DMS 273 treated with DMSO at 0.1 percent for 48 hours (cell line): ENCODE data around the gene PGRMC2.

Experiments
- DNase-seq: peaks from one replicate; lab custom pipeline; 2025; lab: John Stamatoyannopoulos, UW

The PGRMC2 gene, protein sequence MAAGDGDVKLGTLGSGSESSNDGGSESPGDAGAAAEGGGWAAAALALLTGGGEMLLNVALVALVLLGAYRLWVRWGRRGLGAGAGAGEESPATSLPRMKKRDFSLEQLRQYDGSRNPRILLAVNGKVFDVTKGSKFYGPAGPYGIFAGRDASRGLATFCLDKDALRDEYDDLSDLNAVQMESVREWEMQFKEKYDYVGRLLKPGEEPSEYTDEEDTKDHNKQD

DNA sequence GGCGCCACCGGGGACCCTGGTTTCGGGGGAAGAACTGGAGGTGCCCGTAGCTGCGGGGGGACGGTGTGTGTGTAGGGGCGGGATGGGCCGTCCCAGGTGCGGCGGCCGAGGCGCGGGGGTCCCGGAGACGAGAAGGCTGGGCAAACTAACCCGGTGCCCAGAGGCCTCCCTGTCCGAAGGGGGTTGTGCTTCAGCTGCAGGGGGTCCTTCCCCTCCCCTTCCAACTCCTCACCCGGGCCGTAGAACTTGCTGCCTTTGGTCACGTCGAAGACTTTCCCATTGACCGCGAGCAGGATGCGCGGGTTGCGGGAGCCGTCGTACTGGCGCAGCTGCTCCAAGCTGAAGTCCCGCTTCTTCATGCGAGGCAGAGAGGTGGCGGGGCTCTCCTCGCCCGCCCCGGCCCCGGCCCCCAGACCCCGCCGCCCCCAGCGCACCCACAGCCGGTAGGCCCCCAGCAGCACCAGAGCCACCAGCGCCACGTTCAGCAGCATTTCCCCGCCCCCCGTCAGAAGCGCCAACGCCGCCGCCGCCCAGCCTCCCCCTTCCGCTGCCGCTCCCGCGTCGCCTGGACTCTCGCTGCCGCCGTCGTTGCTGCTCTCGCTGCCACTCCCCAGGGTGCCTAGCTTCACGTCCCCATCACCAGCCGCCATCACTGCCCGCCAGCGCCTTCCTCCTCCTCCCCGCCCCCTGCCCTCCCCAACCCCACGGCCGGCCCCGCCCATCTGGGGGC, at the start of gene PGRMC2:
TSS of gene PGRMC2 (minus strand) at position 673 of the 730 bp plus-strand sequence. CDS start at position 650, 23 bp downstream.
- no peak for DNase-seq

DNA sequence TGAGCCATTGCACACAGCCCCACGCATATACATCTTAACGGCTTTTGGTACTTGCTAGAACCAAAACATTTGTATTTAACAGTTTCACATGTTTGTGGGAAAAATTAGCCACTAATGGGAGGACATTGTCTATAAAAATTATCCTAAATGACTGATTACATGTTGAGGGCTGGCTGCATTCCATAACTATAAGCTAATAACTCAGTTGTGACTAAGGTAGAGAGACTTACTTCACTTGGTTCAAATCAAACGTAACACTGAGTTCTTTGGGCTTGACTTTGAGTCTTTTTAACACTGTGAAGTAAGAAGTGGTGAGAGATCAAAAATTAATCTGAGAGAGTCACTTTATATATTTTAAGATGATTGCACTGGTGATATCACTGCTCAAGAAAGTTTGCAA, 47.9 kb upstream of the PGRMC2 start:
- no peak for DNase-seq

DNA sequence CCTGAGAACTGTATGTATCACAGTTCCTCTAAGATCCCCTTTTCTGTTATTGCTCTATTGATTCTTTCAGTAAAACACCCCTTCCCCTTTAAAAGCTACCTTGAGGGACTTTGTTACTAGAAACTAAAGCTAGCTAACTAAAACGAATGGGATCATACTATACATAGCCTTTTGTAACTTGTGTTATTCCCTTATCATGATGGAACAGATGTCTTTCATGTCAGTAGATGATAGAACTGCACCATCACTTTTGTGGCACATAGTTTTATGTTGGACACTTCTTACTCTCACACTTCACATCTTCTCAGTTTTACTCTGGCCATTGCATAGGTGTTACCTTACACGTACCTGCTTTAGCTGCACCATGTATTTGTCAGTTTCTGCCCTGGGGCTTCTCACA, 46.6 kb upstream of the PGRMC2 start:
- no peak for DNase-seq

DNA sequence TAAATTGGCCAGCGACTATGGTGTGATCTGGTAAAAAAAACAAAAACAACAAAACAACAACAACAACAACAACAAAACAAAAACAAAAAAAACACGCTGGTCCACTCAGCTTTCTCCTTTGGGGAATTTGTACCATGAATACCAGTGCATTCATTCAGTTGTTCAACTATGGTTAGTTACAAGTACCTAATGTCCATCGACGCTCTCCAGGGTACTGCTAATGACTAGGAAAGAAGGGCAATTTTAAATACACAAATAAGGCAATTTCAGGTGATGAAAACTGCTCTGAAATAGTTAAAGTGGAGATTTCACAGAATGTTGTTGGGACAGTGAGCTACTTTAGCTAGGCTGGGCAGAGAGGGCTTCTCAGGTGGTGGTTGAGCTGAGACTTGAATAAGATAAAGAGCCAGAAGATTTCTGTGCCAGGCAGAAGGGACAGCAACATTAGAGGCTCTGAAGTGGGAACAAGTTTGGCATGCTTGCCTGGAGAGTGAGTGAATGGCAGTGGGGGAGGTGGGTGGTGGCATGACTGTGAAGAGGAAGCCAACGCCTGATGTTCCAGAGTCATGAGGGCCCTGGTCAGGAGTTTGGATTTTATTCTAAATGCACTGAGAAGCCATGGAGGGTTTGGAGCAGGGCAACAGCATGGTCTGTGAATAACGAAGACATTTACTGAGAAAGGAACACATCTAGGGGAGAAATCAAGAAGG, 45.9 kb upstream of the PGRMC2 start:
- no peak for DNase-seq

DNA sequence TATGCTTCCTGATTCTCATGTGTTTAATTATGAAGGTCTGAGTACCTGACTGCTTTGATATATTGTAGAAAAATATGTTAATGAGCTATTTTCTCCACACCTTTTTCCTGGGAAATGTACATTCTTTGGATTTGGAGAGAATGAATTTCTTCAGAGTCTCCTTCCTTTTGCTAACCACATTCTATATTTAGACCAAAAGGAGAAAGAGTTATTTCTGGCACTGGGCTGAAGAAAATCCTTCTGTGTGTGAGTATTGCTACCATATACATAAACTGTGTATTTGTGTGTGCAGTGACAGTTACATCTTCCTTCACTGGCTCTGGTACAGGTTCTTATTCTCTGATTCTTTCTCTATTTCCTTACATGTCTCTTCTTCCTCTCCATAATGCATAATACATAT, 44.5 kb upstream of the PGRMC2 start:
- no peak for DNase-seq

DNA sequence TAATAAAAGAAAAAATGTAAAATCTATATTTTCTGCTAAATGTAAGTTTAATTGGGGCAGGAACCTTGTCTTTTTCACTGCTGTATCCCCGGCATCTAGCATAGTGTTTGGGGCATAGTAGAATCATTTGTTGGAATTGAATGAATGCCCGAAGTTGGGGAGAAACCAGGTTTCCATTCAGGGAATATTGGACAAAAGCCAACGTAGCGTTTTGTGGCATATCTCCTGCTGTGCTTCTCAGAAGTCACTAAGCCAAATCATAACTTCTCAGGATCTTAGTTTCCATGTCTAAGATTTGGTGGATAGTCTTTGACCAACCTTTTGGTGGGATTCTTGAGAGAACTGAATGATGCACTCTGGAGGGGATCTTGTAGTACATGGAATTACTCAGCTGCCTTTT, 42.0 kb upstream of the PGRMC2 start:
- no peak for DNase-seq

DNA sequence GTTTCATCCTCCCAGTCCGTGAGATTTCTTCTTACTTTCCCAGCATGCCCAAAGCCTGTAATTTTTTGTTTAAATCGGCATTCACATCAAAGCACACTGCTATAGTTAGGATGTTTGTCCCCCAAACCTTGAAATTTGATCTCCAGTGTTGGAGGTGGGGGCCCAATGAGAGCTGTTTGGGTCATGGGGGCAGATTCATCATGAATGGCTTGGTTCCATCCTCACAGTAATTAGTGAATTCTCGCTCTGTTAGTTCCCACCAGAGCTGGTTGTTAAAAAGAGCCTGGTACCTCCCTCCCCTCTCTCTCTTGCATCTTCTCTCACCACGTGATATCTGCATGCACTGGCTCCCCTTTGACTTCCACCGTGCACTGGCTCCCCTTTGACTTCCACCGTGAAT, 40.5 kb upstream of the PGRMC2 start:
- DNase-seq: no peak

DNA sequence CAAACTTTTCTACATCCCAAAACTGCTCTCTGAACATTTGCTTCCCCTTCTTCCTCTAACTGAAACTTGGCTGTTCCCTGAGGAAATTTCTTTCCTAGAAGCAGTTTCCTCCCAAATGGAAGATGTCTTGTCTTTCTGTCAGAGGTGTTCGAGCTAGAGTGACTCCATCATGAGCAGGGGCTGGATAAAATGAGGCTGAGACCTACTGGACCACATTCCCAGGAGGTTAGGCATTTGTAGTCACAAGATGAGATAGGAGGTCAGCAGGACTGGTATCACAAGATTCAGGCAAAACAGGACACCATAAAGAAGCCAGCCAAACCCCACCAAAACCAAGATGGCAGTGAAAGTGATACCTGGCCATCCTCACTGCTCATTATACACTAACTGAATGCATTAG, 35.8 kb upstream of the PGRMC2 start:
- no peak for DNase-seq

DNA sequence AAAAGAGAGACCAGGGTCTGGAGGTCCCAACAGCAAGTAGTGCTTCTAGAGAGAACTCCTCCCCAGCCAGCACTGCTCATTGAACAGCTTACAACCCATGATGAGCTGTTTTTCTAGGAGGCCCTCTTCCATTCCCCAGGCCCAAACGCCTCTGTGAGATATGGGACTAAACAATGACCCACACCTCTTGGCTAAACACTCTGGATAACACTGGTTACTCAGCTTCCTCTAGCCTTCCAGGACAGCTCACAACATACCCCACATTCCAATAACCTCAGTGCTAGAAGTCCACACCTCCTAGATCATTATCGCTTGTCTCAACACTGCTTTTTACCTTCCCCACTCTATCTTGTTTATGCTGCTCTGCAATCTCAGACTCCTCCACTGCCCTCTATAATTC, 35.4 kb upstream of the PGRMC2 start:
- no peak for DNase-seq

DNA sequence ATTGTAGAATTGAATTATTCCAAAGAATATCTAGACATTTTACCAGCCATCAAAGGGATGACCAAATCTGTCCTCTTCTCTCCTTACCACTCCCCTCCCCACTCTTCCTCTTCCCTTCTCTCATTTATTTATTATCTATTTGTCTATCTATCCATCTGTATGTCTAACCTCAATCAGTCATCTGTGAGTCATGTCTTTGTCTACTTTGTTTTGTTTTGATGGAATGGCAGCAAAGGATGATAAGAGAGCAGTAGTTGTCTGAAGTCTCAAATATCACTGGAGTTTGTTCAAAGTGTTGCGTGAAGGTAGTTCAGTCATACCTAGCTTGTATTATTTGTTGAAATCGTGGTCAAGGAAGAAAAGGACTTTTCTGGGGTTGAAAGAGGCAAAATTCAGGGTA, 34.7 kb upstream of the PGRMC2 start:
- DNase-seq: no peak

DNA sequence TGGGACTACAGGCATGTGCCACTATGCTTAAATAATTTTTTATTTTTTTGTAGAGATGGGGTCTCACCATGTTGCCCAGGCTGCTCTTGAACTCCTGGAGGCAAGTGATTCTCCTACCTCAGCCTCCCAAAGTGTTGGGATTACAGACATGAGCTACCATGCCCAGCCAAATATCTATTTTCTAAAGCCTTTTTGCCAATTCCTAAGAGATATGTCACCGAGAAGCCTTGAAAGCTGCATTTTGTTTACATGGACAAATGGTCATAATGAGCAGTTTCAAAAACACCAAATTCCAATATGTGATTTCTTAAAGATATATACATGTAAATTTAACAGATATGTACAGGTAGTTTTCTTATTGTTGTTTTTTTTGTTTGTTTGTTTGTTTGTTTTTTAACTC, 33.0 kb upstream of the PGRMC2 start:
- no peak for DNase-seq

DNA sequence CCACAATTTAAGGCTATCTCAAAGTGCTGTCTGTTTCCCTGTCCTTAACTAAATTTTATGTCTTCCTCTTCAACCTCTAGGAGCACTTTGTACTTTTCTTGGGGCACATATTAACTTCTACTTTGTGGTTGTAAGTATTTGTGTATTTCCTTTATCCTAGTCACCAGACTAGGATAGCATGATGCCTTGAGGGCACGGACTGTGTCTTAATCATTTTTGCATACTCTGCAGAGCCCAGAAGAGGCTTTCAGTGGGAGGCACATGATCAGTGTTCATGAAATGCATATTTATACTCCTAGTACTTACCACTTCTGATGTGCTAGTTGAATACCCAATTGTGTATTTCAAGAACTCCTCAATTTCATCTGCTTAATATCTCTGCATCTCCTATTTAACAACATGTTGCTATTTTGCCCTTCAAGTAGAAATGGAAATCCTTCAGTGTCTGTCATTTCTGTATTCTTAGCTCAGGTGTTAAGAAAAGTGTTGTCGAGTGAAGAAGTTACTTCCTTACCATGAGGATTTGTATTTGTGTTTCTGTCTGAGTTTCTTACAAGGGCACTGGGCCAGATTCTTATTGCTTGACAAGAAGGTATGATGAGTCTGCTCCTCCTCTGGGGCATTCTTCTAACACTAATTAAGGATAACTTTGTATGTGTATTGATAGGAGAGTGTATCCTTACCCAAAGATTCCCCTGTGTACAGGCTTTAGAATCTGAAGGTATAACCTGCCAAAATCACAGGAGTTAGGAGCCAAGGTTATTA, 28.3 kb upstream of the PGRMC2 start:
- no peak for DNase-seq

DNA sequence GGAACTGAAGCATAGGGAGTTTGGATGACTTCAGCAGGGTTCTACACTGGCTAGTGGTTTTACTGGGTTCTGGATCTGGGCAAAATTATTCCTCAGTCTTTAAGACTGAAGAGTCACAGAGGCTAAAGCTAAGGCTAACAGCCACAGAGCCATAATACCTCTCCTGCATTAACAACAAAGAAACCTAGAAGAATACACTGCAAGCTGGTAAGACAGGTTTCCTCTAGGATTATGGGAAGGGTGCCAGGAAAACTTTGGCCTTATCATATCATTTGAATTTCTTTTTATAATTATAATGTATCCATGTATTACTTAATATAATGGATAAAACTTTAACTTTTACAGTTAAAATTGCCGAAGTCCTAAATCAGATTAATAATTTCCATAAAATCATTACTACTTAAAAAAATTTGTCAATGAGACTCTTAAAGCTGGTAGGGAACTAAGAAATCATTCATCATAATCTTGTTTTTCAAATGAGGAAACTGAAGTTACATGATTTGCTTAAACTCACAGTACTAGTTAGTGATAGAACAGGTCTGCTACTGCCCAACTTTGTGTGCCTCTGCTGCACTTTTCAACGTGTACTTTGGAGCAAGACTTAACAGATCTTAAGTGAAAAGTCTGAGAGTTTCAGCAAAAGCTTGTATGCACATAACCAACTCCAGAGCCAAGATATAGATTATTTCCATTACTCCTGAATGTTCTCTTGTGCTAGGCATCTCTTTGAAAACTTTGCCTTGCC, 24.2 kb upstream of the PGRMC2 start:
- DNase-seq: no peak

DNA sequence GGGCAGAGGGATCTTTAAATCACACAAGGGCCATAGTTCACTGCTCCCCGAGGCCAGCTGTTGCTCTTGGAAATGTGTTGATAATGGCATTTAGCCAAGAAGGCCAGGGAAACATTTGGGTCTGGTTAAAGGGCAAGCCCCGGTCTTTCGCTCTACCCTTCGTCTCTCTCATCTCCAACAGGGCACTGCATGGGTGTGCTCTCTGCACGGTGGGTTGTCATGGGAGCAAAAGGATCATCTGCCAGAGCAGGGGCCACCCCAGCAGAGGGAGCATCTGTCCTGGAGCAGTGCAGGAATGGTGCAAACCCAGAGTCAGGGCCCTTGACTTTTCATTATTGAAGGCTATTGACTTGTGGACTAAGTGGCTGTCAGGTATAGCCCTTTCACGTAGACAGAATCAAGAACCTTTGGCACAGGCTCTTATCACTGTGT, 22.7 kb upstream of the PGRMC2 start:
- DNase-seq: peak; percentile 63

DNA sequence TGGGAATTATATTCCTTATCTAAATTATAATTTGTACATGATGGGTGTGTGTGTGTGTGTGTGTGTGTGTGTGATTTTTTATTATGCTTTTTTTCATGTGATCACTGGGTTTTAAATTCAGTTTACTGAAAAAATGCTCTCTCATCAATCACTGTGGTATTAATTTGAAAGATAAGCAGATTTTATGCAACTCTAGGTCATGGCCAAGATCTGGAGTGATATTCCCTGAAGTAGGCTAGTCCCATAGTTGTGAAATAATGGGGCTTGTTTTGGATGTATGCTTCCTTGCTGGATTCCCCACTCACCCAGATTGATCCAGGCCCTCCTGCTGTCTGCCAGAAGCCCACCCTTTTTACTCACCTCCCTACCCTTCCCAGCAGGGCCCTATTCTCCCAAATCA, 22.0 kb upstream of the PGRMC2 start:
- no peak for DNase-seq

DNA sequence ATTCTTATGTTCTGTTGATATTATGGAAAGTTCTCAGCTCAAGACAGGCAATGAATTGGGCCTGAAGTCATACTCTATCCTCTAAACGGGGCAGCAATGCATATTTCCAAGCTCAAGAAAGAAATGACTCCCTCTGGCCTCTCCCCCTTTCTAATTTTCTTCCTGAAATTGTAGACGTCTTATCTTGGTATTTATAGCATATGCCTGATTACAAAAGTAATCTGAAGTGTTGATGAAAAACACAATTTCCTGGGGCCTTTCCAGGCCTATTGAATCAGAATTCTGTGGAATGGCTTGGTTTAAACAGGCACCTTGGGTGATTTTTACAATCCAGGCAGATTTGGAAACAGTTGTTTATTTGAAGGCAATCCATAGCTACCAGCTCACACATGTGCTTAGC, 21.4 kb upstream of the PGRMC2 start:
- DNase-seq: no peak

DNA sequence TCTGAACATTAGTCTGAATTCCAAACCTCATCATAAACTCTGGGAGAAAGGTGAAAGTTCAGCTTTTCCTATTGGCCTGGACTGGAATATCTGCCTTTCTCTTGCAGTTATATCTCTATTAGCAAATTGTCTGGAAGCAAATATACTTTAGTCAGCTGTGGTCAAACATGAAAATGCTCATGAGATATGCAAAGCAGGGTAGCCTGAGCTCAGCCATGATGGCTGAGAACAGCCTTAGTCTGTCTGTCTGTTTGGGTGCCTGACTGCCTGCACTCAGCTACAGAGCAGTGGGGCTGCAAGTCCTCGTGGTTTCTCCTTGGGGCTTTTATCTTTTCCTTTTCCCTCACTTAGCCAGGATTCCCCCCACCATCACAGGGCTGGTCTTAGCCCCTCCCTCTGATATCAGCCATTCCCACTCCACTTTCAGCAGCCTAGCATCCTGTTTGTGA, 19.5 kb upstream of the PGRMC2 start:
- DNase-seq: no peak

DNA sequence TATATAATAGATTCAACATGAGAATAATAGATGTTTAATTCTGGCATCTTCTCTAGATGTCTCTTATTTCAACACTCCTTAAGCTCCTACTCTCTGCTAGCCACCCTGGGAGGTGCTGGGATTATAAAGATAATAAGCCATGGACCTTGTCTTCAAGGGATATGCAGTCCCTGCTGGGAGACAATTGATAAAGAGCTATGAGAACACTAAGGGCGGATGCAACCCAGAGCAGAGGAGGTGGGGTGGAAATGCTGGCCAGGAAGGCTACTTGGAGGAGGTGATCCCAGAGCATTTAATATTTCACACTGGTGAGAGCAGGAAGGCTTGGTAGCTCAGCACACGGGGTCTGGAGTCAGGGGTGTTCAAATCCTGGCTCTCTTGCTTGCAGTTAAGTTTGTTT, 18.3 kb upstream of the PGRMC2 start:
- DNase-seq: no peak

DNA sequence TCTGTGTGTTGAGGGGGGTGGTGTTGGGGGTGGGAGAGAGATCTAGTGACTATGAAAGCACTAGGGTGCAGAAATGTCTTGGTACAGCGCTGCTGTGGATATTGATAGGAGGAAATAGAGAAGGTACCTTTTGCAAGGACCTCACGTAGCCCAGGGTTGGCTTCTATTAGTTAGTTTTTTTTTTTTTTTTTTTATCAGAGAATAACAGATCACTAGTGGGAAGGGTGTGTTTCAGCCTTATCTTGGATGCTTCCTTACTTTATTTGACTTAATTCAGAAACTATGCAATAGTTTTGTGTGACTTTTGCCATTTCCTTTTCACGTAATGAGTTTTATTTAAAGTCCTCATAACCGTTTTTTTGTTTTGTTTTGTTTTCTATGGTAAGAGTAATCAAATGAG, 16.4 kb upstream of the PGRMC2 start:
- DNase-seq: no peak

DNA sequence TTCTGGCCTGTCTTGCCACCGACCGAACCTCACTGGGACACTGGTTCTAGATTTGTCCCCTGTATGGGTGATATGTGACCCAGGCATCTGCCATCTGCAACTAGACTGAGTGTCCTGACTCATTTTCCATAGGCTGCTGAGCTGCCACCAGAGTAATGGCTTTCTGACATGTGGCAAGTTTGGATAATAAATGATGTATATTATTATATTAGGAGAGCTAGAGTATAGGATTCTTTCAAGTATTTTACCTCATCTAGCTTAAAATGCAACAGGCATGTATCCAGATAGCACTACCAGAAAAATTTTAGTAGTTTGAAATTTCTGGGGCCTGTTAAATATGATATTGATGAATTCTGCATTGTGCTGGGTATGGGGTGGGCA, 15.8 kb upstream of the PGRMC2 start:
- no peak for DNase-seq

DNA sequence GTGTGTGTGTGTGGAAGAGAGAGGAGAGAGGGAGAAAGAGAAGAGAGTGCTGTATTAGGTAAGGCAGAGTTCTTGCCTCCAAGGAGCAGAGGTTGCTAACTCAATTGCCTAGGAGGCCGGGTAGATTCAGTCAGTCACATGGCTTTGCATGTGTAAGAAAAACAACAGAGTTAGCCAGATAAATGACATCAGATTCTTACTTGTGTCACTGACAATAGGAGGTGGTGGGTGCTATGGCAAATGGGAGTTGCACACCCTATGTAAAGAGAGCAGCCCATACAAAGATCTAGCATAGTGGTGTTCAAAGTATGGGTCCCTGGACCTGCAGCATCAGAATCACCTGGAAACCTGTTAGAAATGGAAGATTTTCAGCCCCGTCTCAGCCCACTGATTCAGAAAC, 14.4 kb upstream of the PGRMC2 start:
- no peak for DNase-seq

DNA sequence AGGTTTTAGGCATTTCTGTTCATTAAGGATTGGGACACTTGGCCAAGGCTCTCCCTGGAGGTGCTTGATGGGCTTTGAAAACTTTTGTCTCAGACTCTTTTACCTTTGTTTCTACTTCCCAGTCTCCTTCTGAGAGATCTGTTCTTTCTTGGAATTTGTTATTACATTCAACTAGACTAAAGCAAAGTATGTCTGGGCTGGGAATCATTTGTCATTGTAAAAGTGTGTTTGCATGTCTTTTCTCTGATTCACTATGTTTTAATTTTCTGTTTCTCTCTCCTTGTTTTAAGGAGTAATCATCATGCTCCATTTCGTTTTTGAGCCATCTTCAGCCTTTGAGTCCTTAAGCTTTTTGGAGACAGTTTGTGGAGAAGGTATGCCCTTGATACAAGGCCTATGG, 12.2 kb upstream of the PGRMC2 start:
- DNase-seq: no peak
